HG02884 (cell line): ENCODE measurements around the gene RARS1.
A peak's percentile ranks its signal among the peaks of the same experiment; 100 is the strongest.

ENCODE experiments used
- ATAC-seq: cut with Tn5 transposase; IDR thresholded peaks from one replicate; pipeline ENCODE4 v1.9.1; 2021; ENCODE audit warnings: mild to moderate bottlenecking, moderate library complexity; ENCODE audit not compliant: unreplicated experiment

The RARS1 gene

DNA sequence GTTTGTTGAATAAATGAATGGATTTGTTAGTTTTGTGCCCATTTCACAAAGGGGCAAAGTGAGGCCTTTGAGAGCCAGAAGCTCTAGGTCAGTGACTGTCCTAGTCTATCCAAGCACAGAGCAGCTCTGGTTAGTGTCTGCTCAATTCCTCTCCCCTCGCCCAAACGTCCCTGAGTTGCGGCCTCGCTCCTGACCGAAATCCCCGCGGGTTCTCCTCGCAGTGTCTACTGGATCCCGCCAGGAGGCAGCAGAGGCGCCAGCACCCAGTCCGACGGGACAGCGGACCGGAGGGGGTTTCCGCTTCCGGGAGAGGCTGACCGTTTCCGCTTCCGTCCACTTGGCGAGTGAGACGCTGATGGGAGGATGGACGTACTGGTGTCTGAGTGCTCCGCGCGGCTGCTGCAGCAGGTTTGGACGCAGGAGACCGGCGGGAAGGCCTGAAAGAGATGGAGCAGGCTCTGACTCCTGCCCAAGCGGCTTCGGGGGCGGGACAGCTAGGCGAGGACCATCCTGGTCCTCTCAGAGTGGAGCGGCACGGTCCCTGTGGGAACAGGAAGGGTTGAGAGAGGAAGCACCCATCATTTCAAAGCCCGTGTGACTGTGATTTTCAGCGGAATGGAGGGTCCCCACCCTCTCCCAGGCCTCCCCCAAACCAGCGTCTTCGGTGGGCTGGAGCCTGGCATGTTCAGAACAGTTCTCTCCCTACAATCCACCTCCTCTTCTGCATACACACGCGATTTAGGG is at the start of gene RARS1:
Gene RARS1 (plus strand): TSS at position 336 of the 744 bp plus-strand sequence. CDS start 28 bp downstream, at position 364.
- peak; percentile 75 for ATAC-seq

DNA sequence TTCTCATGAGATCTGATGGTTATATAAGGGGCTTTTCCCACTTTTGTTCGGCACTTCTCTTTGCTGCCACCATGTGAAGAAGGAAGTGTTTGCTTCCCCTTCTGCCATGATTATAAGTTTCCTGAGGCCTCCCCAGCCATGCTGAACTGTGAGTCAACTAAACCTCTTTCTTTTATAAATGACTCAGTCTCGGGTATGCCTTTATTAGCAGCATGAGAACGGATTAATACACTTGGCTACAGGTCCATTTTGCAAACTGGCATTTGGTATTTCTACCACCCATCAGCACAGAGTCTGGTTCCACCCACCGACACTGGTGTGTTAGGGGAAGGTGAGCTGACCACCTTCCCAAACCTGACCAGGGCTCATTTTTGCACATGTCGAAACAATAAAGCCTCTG is 47.9 kb upstream of the RARS1 start:
- ATAC-seq, result no peak

DNA sequence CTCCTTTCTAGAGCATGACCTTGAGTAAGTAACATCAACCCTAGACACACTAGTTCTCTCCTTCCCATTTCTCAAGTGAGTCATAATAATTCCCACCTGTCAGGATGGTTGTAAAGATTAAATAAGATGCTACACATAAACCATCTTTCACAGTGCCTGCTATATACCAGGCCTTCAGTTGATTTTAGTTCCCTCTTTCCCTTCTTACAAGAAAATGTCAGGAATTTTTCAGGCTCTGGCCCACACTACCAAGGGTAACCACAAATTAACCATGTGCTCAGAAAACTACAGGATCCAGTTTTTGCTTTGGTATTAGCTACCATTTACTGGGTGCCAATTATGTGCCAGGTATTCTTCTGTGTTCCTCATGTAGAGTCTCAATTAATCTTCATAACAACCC is 42.7 kb upstream of the RARS1 start:
- ATAC-seq, result no peak

DNA sequence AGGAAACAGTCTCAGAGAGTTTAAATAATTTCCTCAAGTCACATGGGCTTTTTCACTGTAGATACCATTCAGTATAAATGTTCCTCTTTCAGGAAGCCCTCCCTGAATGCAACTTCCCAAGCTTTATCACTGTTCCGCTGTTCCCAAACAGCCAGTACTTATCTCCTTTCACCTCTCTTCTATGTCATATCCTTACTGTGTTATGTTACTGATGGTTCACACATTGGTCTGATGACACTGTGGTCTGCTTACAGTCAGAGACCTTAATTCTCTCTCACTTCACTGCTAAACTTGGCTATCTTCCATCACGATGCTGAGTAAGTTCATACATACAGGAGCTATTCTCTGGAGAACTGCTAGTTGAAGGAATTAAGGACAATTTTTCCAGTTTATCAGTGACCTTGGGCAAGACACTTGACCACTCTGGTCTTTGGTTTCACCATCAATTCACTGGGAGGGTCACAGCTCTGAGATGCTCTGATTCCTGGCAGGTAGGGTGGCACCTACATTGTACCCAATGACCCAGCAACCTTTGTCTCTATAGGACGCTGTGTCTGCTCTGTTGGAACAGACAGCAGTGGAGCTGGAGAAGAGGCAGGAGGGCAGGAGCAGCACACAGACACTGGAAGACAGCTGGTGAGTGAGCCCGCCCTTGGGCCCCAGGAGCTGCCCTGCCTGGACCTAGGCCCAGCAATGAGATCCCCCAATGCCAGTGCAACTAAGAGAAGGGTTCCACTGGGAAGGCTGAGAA is 42.1 kb upstream of the RARS1 start:
- no peak for ATAC-seq

DNA sequence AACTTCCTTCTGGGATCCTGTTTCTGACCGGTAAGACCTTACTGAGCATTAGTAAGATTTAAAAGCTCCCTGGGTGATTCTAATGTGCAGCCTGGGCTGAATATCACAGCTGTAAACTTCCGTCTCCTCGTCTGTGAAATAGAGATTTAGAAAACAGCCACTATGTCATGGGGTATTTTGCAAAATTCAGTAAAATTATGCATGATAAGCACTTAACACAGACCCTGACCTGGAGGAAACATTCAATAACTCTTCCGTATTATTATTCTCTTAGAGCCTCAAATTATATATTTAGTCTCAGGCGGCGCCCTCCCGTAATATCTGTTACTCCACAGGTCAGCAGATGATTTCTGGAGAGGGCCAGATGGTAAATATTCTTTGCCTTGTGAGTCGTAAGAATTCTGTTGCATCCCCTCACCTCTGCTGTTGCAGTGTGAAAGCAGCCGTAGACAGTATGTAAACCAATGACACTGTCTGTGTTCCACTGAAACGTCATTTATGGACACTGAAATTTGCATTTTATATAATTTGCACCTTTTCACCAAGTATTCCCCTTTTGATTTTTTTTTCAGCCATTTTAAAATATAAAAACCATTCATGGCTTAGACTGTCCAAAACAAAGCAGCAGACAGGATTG is 39.2 kb upstream of the RARS1 start:
- ATAC-seq, result no peak

DNA sequence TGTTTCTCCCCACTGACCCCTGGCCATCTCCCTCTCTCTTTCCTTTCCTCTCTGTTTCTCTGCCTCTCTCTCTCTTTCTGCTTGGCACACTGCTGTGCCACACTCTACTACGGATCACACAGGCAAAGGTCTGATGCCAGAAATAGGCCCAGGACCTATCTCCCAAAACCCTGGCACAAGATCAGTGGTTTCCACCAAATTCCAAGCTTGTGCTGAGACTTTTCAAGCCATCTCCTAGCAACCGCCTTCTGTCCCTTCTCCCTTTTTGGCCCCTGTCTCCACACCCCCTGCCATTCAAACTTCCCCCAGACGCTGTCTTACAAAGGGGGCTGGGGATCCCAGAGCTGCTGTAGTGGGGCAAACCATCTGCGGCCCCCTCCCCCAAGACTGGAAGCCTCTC is 38.5 kb upstream of the RARS1 start:
- ATAC-seq, result no peak

DNA sequence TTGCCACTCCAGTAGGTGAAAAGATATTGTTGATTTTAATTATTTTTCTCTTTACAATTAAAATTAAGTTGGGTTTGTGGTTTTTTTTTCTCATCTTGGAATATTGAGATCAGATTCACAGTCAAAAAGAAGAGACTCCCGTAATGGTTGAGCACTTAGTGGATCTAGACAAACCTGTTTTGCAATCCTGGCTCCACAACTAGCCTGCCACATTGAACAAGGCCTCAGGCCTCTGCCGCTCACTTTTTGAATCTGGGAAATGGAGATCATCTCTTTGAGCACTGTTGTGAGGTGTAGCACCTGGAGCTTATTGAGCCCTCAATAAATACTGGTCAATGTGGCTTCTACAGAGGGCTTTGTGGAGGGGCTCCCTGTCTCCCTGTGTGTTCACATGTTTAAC is 37.1 kb upstream of the RARS1 start:
- ATAC-seq, result no peak

DNA sequence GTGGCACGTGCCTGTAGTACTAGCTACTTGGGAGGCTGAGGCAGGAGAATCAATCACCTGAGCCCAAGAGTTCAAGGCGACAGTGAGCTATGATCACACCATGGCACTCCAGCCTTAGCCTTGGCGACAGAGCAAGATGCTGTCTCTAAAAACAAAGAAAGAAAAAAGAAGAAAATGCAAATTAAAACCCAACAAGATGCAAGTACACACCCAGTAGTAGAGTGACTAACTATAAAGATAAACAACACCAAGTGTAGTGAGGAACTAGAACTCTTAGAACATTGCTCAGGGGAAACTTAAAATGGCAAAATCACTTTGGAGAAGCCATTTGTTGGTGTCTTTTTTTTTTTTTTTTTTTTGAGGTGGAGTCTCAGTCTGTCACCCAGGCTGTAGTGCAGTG is 34.7 kb upstream of the RARS1 start:
- ATAC-seq, result no peak

DNA sequence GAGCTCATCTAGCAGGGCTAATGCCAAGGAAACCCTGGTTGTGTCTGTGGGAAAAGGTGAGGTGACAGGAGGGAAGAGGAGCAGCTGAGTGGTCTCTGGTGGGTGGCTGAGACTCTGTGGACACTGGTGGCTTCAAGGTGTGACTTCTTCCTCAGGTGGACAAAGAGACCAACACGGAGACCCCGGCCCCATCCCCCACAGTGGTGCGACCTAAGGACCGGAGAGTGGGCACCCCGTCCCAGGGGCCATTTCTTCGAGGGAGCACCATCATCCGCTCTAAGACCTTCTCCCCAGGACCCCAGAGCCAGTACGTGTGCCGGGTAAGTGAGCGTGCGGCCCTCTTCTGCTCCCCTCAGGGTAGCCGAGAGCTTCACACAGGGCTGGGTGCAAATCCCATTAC is 31.1 kb upstream of the RARS1 start:
- no peak for ATAC-seq

DNA sequence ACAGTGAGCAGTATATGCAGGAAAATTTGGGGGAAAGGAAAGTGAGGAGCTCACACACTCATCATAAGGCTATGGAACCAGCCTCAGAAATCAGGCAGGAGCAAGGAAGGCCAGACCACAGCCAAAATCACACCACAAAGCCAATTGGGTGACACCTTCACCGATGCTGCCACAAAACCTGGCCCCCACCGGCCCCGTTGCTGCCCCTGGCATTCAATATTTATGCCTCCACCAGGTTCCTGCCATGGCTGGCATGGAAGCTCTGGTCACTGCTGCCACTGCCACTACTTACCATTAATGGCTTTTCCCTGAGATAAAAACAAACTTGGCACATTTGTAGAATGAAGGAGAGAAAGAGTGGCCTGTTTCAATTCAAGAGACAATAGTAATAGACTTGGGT is 28.7 kb upstream of the RARS1 start:
- no peak for ATAC-seq

DNA sequence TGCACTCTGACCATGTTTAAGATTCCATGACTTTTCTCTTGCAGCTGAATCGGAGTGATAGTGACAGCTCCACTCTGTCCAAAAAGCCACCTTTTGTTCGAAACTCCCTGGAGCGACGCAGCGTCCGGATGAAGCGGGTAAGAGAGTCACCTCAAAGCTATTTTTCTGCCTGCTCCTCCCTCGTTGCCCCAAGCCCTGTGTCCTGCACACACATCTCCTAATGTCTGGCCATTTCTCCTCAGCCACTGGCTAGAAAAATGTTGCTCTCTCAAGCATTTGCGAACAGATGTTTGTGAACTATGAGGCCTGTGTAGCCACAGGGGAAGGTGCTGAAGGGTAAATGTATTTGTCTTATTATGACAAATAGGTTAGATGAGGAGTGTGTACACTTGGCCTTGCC is 25.7 kb upstream of the RARS1 start:
- ATAC-seq, result no peak

DNA sequence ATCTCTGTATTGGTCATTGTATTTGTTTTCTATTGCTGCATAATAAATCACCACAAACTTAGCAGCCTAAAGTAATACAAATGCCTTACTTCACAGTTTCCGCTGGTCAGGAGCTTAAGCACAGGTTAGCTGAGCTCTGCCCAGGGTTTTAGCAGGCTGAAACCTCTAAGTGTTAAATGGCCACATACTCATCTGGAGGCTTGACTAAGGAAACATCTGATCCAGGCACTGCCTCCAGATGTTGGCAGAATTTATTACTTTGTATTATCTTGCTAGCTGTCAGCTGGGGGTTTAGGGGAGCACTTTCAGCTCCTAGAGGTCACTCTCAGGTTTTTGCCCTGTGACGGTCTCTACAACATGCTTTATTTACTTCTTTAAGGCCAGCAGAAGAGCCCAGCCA is 23.2 kb upstream of the RARS1 start:
- ATAC-seq, result no peak

DNA sequence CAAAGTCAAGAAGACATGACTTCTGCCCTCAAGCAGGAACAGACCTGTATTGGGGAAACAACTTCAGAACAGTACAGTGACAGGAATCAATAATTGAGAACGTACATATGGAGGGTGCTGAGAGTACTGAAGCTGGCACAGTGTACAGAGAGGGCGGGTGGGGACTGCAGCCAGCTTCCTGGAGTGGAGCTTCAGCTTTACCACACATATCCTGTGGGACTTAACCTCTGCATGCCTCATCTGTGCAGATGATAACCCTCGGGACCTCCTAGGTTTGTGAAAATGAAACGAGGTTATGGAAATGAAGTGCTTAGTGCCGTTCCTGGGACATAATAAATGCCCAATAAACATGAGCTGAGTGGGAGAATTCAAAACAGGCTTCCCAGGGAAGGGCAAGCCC is 22.1 kb upstream of the RARS1 start:
- no peak for ATAC-seq

DNA sequence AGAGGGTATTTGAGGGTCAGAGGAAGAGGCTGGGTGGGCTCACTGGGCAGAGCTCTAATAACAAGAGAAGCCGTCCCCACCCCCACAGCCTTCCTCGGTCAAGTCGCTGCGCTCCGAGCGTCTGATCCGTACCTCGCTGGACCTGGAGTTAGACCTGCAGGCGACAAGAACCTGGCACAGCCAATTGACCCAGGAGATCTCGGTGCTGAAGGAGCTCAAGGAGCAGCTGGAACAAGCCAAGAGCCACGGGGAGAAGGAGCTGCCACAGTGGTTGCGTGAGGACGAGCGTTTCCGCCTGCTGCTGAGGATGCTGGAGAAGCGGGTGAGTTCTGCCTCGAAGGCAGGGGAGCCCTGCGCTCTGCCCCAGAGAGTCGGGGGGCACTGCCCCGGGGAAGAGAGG is 21.6 kb upstream of the RARS1 start:
- no peak for ATAC-seq

DNA sequence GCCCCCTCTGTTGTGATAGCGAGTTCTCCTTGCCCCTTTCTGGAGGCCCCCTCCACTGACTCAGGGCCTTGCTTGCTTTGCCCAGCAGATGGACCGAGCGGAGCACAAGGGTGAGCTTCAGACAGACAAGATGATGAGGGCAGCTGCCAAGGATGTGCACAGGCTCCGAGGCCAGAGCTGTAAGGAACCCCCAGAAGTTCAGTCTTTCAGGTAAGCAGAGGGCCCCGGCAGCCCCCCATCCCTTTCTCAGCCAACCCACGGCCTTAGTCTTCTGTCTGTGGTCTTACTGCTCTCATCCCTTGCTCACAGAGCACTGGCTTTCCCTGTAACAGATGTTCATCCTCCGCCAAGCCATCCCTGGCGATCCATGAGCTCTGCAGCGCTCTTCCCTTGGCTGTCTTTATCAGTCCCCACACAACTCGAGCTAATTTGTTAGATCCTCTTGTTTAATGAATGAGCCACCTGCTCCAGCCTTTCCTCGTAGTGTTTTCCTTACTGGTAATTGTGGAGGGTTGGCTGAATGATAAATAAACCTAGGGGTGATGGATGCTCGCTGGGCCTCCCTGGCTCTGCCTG is 18.4 kb upstream of the RARS1 start:
- no peak for ATAC-seq

DNA sequence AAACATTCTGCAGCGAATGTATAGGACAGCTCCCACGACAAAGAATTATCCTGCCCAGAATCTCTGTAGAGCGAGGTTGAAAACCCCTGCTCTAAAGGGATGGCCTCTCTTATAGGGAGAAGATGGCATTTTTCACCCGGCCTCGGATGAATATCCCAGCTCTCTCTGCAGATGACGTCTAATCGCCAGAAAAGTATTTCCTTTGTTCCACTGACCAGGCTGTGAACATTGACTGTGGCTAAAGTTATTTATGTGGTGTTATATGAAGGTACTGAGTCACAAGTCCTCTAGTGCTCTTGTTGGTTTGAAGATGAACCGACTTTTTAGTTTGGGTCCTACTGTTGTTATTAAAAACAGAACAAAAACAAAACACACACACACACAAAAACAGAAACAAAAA is 17.4 kb upstream of the RARS1 start:
- no peak for ATAC-seq

DNA sequence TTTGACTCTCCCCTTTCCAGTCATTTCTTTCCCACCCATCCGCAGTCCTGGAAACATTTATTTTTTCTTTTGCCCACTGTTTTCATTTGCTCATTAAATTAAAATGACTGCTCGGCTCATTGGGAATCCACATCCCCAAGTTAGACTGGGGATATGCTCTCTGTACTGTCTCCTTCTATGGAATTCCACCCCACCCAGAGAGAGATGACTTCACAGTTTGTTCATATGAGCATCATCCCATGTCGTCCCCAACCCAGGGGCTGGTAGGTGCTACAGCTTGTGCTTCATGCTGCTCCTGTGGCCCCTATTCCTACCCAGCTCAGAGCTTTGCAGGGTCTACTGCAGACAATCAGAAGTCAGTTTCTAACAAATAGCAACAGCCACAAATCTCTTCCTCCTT is 16.5 kb upstream of the RARS1 start:
- ATAC-seq, result no peak

DNA sequence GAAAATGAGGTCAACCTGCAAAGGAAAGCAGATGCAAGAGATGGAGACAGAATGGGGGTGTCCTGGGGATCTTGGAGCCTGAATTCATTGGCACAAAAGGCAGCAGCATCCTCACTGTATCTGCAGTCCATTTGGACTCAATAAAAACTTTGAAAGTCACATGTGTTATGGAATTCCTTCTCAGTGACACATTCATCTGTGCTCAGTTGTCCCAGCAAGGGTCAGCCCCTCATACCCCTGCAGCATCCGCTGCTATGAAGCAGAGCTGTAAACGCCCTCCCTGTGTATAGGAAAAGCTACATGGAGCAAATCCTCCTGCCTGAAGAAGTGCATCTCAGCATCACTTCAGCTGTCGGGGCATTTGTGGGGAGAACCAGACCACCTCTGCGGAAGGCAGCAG is 14.5 kb upstream of the RARS1 start:
- ATAC-seq, result no peak

DNA sequence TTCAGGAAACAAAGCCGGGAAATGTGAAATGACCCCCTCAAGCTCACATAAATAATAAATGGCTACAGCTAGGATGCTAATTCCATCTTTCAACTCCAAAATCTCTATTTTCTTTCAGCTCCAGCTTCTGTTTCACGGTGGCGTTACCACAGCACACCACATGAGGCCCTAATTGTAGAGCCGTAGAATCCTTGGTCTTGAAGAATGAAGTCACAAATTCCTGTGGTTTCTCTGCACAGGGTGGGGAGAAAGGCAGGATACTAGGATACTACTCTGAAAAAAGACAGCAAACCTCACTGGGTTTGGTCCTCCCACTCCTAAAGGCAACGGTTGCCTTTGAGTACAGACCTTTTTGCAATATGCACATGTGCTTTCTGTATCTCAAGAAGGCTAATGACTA is 13.9 kb upstream of the RARS1 start:
- ATAC-seq, result no peak

DNA sequence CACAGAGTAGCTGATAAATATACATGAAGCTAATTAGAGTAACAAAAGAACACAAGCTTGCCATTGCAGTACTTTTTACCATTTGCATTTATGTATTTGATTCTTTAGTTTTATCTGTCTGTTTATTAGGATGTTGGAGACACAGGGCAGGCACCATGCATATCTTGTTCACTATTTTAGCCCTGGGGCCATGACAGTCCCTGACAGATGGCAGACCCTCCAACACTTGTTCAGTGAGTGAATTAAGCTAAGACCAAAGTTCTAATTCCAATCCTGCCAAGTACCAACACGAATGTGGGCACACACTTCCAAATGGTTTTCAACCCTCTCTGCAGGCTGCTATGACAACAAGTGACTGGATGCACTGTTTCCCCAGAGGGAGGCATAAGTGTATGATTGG is 12.0 kb upstream of the RARS1 start:
- ATAC-seq, result no peak

DNA sequence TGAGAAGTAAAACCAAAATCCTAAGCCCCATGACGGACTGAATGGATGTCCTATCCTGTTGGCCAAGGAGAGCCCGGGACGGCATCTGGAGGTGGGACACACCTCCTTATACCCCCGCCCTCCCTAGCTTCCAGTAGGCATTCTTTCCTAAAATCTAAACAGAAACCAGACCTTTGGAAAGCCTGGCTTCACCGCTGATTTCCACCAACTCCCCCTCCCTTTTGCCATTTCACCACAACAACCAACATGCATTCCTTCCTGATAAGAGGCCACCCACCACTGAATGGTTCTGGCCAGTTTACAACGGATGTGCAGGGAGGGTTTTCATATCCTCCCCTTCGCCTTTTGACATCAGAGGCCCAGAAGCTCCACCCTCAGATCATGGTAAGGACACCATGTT is 9.2 kb upstream of the RARS1 start:
- ATAC-seq, result no peak

DNA sequence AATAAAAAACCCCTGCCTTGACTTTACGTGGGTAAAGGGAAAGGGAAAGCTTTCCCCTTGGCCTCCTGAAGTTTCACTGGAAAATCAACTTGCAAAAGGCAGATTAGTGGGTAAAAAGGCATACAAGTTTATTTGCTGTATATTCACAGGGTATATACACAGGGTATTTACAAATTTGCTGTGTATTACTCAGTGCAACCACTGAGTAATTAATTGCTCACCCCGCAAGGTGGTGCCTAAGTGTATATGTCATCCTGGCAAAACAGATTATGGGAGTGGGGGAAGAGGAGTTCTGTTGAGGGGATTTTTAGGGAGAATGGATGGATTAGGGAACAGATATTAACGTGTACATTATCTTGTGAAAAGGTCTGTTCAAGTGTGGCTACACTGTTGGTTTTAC is 7.1 kb upstream of the RARS1 start:
- no peak for ATAC-seq
